Measurements from ENCODE around the gene DLG2.
"Not testable (repeated sequence)": the region's sequence is repeated elsewhere in the genome, so short reads cannot be mapped to it uniquely, and the experiment has no call there.

Gene DLG2

DNA sequence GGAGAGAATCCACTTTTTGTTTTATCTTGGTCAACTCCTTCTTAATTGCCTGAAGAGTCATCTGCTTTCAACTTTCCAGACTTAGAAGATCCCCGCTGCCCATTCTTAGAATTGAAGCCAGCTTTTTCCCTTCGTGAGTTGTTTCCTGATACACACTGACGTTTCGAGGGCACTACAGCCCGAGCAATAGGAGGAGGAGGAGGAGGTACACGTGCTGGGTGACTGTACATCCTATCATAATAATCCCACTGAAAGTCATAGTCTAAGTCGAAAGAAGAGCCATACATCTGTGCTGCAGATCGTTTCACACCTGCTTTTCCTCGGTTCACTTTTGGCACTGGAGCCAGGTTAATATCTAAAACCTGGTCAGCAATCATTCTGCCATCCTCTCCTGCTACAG lies 606.1 kb downstream of the DLG2 start:
- DNase-seq (ENCODE audit: low read depth, low spot score) = no peak
- no peak overlapping the region for H3K4me3 ChIP-seq (ENCODE audit: low read length)

DNA sequence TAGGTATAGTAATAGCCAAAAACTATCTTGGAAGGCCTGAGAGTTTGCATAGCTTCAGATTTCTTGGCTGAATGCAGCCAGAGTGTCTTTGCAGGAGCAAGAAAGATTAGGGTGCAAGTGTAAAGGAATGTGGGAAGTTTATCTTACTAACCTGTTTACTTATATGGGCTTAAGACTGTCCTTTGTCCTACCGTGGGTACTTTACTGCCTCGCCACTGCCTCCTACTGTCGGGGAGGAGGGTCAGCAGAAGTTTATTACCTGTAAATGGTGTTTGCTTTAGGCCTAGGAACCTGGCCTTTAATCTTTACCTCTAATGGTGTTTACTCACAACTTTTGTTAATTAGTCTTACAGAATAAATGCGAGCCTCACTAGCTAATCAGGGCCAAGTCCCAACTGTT lies 633.8 kb downstream of the DLG2 start:
- no peak for DNase-seq (ENCODE audit: low read depth, low spot score)
- H3K4me3 ChIP-seq (ENCODE audit: low read length) = no peak overlapping the region

DNA sequence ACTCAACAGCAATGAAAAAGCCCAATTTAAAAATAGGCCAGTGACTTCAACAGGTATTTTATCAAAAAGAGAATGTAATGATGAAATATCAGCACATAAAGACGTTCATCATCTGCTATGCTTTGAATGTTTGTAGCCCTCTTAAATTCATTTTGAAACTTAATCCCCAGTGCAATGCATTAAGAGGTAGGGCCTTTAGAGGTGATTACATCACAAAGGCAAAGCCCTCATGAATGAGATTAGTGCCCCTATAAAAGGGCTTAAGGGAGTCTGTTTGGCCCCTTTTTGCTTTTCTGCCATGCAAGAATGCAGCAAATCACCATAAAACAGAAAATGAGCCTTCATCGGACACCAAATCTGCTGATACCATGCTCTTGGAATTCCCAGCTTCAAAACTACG lies 637.0 kb downstream of the DLG2 start:
- no peak overlapping the region for H3K4me3 ChIP-seq (ENCODE audit: low read length)
- no peak for DNase-seq (ENCODE audit: low read depth, low spot score)

DNA sequence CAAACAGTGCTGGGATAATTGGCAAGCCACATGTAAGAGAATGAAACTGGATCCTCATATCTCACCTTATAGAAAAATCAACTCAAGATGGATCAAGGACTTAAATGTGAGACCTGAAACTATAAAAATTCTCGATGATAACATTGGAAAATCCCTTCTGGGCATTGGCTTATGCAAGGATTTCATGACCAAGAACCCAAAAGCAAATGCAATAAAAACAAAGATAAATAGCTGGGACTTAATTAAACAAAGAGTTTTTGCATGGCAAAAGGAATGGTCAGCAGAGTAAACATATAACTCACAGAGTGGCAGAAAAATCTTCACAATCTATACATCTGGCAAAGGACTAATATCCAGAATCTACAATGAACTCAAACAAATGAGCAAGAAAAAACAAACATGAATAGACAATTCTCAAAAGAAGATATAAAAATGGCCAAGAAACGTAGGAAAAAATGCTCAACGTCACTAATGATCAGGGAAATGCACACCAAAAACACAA lies 639.4 kb downstream of the DLG2 start:
- not testable (repeated sequence) for DNase-seq (ENCODE audit: low read depth, low spot score); H3K4me3 ChIP-seq (ENCODE audit: low read length)

DNA sequence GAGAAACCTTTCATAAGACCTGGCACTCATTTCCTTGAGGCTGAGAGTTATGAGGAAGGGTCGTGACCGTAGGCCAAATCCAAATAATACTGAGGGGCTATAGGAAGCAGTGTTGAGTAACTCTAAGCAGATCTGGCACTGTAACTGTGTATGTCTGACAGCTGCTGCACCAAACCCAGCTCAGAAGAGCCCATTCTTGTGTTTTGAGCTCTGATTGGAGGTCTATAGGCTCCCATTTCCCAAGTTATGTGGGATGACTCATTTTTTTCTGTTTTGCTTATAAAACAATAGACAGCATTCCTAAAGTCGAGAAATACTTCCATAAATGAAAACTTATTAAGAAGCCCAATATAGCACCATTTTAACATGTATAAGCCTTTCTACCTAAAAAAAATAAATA lies 645.8 kb downstream of the DLG2 start:
- H3K4me3 ChIP-seq (ENCODE audit: low read length) = no peak overlapping the region
- DNase-seq (ENCODE audit: low read depth, low spot score) = no peak

DNA sequence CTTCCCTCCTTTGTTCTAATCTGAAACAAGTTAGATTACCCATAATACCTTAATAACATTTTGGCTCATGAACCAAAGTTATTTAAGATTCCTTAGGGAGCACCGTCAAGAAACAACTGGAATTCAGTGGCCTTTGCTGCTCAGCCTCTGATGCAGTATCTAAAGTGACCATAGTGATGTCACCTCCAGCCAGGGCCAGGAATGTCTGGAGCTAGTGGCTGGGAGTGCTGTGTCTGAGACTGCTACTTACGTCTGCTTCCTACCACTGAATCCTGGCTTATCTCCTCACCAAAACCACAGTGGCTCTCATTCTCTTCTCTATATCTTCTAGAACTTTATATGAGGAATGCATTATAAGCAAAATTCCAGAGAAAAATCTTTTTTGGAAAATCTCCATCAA lies 658.0 kb downstream of the DLG2 start:
- no peak for DNase-seq (ENCODE audit: low read depth, low spot score)
- no peak overlapping the region for H3K4me3 ChIP-seq (ENCODE audit: low read length)

DNA sequence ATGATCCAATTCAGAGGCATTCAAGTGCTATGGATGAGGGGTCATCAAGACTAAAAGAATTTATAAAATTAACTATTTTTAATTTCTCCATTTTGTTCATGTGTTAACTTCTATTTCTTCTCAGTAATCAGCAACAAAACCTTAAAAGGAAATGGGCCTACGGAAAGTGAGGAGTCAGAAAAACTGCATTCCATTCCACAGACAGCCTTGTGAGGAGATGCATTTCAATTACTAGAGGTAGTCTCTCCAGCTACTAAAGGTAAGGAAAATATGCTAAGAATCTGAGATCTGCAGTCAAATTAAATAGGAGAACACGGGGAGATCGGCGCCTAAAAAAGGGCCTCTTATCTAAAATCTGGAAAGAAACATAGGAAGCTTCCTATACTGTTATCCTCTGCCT lies 661.7 kb downstream of the DLG2 start:
- no peak overlapping the region for H3K4me3 ChIP-seq (ENCODE audit: low read length)
- no peak for DNase-seq (ENCODE audit: low read depth, low spot score)

DNA sequence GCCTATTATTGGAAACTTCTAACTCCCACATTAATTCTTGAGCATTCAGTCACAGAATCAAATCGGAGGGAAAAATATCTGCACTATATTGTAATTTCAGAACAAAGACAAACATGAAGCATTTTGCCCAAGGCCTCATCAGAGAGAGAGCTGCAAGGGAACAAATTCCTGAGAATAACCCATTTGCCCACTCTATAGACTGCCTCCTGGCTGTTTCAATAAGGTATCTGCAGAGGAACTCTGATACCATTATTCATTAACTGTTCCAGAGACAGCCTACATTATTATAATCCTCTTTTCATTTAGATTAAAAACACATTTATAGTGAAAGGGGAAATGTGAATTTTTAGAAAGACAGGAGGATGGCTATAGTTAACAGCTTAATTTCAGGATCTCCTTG lies 663.9 kb downstream of the DLG2 start:
- no peak for DNase-seq (ENCODE audit: low read depth, low spot score)

DNA sequence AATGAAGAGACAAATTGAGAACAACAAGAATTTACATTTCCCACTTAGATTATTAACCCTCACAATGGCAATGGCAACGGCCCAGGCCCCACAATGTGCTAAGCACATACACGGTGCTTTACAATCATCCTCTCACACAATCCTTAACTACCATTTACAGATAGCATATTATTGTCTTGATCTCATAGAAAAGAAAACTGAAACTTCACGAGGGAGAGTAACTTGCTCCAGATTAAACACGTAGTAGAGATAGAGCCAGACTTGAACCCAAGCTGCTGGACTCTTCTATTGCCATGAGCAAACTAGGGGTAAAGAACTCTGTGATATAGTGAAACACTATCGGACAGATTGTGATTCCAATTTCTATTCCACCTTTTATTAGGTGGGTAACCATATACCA lies 665.1 kb downstream of the DLG2 start:
- no peak for DNase-seq (ENCODE audit: low read depth, low spot score)
- H3K4me3 ChIP-seq (ENCODE audit: low read length) = no peak overlapping the region

More for the DNA sequence above, 663.9 kb downstream of the DLG2 start:
- H3K4me3 ChIP-seq (ENCODE audit: low read length) = no peak overlapping the region

DNA sequence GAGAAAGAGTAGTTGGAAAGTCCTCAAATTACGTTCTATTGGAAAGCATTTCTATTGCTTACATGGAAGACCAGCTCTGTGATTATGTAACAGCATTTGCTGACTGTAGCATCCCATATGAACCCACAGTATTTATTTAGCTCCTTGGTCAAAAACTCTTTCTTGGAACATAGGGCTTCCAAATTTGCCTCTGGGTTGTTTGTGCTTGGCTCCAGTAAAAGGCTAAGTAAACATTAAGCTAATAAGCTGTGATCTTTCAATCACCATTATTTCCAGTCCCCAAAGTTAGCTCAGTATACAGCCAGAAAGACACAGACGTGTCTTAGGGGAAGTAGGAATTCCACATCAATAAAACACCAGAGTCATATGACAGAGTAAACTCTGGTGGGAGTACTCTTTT lies 668.8 kb downstream of the DLG2 start:
- DNase-seq (ENCODE audit: low read depth, low spot score) = no peak
- no peak overlapping the region for H3K4me3 ChIP-seq (ENCODE audit: low read length)

DNA sequence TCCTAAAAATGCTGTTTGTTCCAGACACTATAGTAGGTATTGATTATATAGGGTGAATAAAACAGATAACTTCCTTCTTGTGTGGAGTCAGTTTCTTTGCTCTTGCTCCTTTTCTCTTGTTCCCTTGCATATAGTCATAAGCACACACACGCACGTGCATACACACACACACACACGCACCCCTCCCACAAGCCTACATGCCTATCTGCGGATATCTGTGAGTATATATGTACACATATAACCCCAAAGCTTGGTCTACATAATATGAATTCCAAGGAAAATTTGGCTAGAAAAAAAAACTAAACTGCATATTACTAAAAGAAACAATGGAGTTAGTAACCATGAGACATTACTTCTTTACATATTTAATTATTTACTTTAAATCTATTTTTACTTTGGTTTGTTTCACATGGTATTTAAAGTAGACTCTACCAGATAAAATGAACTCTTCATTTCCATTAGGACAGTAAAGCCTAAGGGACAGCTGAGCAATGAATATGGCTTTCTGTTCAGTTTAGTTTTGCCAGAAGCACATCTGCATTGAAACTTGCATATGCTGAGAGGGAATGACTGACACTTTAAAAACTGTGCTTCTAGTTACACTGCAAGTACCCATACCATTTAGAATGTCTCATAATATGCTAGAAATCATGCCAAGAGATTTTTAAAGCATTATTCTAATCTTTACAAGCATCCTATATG lies 676.4 kb downstream of the DLG2 start:
- H3K4me3 ChIP-seq (ENCODE audit: low read length) = no peak overlapping the region
- no peak for DNase-seq (ENCODE audit: low read depth, low spot score)

DNA sequence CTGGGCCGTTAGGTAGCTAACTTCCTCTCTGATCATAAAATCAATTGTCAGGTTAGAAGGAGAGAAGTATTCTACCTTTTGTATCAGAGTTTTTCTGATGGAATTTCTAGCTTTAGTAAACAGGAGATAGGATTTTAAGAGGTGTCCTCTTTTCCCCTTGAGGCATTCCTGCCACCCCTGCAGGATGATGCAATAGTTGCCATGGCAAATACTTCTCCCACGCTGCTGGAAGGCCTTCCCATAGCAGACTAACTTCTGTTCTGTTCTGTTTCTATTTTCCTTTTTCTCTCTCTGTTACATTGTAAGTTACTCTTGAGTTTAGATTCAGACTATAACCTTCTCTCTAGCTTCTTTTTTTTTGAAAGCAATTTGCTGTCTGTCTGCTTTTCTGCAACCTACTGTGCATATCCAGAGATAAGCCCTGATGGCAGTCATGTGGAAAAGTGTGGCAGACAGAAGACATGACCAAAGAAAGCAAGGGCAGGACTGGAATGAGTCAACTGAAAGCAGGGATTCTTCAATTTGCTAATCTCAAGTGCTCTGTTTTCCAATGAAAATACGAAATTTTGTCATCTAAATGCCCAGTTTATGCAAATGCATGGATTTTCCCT lies 679.1 kb downstream of the DLG2 start:
- no peak for DNase-seq (ENCODE audit: low read depth, low spot score)
- no peak overlapping the region for H3K4me3 ChIP-seq (ENCODE audit: low read length)

DNA sequence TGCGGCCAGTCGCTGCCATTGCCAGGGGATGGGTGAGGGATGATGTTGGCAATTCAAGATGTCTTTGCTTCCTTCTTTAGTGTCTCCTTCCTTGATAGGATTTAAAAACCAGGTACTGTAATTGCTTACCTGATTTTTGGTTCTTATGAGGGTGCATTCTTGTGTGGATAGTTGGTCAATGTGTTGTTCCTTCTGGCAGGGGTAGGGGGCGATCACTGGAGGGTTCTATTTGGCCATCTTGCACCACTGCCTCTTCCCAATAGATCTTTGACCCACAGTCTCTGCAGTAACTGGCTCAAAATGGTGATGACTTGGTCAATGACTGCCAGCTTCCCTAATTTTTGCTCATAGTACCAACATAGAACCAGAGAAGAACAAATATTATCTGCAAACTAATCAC lies 680.1 kb downstream of the DLG2 start:
- no peak for DNase-seq (ENCODE audit: low read depth, low spot score)
- no peak overlapping the region for H3K4me3 ChIP-seq (ENCODE audit: low read length)

DNA sequence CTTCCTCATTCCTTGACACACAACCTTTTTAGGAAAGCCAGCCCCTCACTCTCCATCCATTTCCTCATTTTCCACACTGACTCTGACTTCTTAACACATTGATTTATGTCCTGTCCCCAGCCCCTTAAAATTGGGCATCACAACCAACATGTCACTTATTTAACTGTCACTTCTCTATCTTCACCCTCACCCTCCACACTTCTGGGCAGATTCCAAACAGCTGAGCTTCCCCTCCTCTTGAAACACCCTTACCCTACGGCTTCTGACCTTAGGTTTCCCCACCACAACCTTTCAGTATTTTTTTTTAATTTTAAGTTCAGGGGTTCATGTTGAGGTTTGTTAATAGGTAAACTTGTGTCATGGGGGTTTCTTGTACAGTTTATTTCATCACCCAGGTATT lies 696.3 kb downstream of the DLG2 start:
- no peak for DNase-seq (ENCODE audit: low read depth, low spot score)
- H3K4me3 ChIP-seq (ENCODE audit: low read length) = no peak overlapping the region

DNA sequence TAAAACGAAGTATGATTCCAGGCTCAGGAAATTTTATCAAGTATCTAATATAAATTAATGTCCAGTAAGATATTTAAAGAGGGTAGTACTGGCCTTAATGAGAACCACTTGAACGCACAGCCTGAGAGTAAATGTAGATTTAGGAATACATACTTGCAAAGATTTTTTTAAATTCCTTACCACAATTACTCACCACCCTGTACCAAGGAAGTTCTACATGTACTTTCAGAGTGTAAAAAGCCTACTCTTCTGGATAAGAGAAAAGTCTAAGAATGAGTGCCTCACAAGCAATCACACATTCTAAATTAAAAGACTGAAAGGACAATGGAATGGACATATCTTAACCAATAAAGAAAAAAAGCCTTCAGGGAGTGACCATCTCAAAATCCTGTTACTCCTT lies 697.4 kb downstream of the DLG2 start:
- no peak overlapping the region for H3K4me3 ChIP-seq (ENCODE audit: low read length)
- DNase-seq (ENCODE audit: low read depth, low spot score) = no peak

DNA sequence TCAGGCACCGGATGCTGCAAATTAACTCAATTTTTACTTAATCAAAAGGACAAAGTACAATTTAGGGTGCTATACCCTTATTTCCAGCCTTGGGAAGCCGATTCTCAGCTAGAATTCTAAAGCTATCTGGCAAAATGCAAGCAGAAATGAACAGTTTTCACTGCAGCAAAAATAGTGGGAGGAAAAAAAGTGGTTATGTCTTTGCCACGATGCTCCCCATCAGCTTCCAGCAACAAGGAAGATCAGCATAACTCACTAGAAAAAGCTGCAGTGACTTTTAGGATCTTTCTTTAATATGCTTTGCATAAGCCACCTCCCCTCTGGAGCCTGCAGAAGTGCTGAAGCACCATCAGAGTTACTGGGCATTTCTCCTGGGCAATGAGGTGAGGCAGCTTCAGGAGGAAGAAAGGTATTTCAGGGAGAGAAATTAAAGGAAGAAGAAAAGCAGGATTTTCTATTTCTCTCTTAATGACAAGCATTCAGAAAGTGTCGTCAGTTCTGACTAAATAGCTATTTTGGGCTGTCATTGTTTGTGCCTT lies 702.9 kb downstream of the DLG2 start:
- no peak overlapping the region for H3K4me3 ChIP-seq (ENCODE audit: low read length)
- no peak for DNase-seq (ENCODE audit: low read depth, low spot score)

DNA sequence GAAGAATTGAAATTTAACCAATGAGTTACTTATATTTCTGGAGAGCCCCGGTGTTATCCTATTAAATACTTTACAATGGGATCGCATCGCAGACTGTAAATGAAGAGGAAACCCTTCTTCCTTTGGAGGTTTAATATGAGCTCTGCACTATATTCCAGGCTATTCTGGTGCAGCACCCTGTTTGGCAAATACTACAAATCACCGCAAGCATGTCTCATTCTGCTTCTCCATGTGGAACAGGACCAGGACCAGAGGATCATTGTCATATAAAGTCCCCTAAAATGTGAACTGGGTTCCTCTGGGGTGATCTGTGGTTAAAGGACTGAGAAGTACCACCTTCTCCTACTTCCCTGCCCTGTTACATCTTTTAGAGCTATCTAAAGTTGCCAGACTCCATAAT lies 703.7 kb downstream of the DLG2 start:
- no peak for DNase-seq (ENCODE audit: low read depth, low spot score)
- no peak overlapping the region for H3K4me3 ChIP-seq (ENCODE audit: low read length)

DNA sequence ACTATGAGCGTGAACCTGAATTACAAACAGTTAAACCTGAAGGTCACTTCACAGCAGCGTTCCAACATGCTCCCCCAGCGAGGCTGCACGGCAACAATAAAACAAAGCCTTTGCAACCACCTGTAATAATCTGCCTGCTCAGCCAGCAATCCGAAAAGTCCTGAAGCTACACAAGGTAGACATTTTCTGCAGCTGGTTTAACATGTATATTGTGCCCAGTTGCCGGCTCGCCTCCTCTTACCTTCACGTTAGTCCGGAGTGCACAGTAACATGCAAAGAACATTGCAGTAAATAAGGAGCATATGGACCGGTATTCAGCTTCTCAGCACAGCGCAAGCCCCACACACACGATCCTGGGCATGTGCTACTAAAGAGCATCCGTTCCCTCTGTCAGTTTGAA lies 704.3 kb downstream of the DLG2 start:
- no peak for DNase-seq (ENCODE audit: low read depth, low spot score)

DNA sequence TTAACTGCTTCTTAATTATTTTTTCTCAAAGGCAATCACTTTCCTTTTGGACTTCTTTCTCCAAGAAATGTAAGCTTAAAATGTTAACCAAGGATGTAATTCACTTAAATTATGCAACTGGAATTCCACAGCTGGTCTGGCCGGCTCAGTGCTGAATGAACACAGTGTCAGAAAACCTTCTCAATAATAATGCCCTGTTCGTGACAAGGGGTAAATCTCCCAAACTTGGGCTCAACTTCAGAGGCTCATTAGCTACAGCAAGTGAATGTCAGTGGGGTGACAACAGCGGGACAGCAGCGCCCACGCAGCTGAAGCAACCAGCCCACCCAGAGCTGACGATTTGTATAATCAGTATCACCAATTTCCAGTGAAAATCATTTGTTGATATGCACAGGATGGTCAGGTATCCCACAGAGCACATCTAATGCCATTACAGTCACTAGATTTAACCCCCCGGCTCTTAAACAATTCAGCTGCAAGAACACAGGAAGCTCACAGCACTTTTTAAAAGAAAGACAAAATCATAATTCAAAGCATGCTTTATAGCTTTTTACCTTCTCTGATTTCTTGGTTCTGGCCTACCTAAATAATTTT lies 704.8 kb downstream of the DLG2 start:
- no peak overlapping the region for H3K4me3 ChIP-seq (ENCODE audit: low read length)
- DNase-seq (ENCODE audit: low read depth, low spot score) = no peak

More for the DNA sequence above, 704.3 kb downstream of the DLG2 start:
- no peak overlapping the region for H3K4me3 ChIP-seq (ENCODE audit: low read length)

DNA sequence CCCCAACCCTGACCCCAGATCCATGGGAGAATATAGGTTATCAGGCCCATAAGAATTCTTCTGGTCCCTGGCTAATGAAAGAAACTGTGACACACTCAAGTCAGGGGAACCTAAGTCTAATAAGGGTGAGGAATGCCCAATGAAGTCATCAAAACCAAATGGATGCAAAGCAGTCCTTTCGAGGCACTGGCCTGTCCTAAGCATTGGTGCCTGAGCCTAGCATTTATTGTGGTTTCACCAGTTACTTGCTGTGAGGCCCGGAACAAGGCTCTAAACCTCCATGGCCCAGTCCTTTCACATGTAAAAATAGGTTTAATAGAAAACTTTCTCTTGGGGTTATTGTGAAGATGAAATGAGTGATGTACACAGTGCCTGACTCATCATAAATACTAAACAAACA lies 712.6 kb downstream of the DLG2 start:
- H3K4me3 ChIP-seq (ENCODE audit: low read length) = no peak overlapping the region
- no peak for DNase-seq (ENCODE audit: low read depth, low spot score)
